Stimulated activated CD4-positive, alpha-beta T cell treated with anti-CD3 and anti-CD28 coated beads, Interleukin-4, amount 100 ng/mL, for 24 hours (primary cell): ENCODE results near the gene PDE10A.
"Not testable (repeated sequence)": the region's sequence is repeated elsewhere in the genome, so short reads cannot be mapped to it uniquely, and the experiment has no call there.

Experiments
- DNase-seq: peaks from one replicate; pipeline ENCODE4 v3.0.0-alpha.2; 2020

Gene PDE10A

GRCh38 chr6:165580136-165580535, 82.9 kb downstream of the PDE10A start:
- DNase-seq, result no peak

DNA sequence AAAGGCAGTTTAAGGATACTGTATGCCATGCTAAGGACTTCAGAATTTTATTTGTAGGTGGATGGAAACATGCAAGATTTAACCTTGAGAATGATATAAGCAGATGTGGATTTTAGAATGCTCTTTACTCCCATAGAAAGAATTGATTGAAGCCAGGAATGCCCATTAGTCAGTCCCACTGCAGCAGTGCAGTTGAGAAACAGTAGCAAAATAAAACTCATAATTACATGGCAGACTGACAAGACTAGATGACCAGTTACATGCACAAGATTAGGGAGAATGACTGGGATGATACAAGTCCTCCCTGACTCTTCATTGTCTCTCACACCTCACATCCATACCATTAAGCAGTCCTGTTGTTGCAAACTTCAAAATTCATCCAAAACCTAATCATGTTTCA, 83.9 kb downstream of the PDE10A start:
- no peak for DNase-seq

- no peak for DNase-seq
These were observed 85.5 kb downstream of the PDE10A start for GRCh38 chr6:165577556-165577955.

GRCh38 chr6:165575158-165575549, 87.9 kb downstream of the PDE10A start:
- no peak for DNase-seq

- no peak for DNase-seq
These were observed 88.6 kb downstream of the PDE10A start for GRCh38 chr6:165574220-165575157.

DNA sequence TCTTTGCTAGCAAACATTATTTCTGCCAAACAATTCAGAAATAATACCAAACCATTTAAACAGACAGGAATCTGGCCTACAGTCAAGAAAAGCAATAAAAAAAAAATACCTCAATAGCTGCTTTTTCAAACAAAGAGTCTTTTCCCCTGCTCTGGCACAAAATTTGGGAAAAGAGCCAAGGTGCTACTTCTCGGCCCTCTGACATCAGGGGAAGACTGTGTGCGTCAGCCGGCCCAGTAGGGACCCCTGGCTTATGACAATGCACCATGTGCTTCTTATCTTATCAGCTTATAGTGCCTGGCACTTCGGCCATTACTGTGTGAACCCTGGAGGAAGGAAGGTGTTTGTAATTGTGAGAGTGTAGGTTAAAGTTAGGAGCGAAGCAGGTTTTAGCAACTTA, 89.4 kb downstream of the PDE10A start:
- DNase-seq, result no peak

DNA sequence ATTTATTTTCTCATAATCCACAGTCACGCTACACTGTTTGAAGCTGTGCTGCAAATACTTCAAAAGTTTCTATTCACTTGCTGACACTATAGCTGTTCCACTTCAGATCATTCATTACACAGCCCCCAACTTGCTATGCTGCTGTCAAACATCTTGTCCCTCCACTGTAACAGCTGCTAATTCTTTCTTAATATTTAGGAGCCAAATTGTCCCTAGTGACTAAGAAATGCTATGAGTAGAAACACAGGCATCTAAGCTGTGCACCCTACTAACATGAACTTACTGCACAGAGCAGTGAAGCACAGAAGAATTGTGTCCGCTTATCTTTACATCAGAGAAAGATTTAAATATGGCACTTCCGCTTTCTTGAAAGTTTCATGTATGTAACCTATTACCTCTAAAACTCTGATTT, 91.3 kb downstream of the PDE10A start:
- DNase-seq, result no peak

GRCh38 chr6:165571068-165571682, 91.9 kb downstream of the PDE10A start:
- no peak for DNase-seq

DNA sequence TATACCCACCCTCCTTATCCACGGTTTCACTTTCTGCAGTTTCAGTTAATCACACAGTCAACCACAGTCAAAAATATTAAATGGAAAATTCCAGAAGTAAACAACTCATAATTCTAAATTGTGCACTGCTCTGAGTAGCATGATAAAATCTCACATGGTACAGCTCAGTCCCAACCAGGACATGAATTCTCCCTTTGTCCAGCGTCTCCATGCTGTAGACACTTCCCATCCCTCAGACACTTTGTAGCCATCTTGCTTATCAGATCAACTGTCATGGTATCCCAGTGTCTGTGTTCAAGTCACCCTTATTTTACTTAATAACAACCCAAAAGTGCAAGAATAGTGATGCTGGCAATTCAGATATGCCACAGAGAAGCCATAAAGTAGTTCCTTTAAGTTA, 94.7 kb downstream of the PDE10A start:
- DNase-seq, result no peak

DNA sequence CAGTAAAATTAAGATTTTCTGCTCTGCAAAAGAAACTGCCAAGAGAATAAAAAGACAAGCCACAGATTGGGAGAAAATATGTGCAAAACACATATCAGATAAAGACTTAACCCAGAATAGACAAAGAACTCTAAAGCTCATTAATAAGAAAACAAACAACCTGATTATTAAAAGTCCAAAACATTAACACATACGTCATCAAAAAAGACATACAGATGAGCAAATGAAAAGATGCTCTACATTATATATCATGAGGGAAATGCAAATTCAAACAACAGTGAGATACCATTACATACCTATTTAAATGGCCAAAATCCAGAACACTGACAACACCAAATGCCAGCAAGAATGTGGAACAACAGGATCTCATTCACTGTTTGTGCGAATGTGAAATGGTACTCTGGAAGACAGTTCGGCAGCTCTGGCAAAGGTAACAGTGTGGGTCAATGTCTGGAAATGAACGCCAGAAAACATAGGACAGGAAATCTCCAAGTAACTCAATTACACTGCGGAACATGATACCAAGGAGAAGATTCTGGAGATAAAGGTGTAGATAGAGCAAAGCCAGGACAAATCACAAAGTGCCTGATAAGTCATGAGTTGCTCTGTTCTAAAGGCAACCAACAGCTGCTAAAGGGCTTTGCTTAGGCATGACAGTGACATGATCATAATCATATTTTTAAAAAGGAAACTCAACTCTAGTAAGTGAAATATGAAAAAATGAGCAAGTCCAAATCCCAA, 96.8 kb downstream of the PDE10A start:
- DNase-seq, result no peak

DNA sequence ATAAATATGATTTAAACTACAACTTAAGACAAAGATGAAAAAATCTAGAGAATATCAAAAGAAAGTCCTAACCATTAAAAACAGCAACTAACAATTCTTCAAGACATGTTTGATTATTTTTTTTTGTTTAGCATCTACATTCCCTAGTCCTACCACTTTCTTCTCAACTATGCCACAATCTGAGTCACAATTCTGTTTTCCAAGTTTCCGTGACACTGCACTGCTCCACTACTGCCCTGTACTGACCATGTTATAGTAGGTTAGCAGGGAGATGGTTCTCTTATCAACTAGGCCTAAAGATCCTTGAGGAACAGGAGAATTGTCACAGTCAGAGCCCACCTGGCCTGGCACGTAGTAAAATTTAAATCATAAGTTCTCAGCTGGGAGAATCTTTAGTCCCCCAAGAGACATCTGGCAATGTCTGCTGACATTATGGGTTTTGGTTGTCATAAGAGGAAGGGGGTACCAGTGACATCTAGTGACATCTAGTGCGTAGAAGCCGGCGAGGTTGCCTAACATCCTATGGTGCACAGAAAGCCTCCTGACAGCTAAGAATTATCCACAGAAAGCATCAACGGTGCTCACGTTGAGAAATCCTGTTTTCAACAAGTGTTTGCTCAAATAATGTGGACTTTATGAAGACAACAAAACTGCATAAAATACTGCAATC, 100.5 kb downstream of the PDE10A start:
- DNase-seq, result no peak

- no peak for DNase-seq
These were observed 103.4 kb downstream of the PDE10A start for GRCh38 chr6:165559632-165560031.

DNA sequence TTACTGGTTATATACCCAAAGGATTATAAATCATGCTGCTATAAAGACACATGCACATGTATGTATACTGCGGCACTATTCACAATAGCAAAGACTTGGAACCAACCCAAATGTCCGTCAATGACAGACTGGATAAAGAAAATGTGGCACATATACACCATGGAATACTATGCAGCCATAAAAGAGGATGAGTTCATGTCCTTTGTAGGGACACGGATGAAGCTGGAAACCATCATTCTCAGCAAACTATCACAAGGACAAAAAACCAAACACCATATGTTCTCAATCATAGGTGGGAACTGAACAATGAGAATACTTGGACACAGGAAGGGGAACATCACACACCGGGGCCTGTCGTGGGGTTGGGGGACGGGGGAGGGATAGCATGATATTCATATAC, 104.9 kb downstream of the PDE10A start:
- DNase-seq, result not testable (repeated sequence)

DNA sequence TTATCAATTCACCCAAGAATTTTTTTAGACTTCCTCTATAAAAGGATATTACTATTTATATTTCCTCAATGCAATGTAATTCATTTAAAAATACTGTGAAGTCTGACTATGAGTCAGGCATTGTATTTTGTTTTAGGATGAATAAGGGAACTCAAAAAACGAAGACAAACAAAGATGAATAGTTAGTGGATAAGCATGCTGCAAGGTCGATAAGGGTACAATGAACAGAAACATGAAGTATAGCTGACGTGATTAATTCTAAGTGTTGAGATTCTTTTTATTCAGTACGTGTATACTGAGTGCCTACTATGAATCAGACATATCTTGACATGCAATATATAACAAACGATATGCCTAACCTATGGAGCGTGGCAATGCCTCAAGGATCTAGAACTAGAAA, 105.4 kb downstream of the PDE10A start:
- DNase-seq, result no peak

- no peak for DNase-seq
These were observed 106.8 kb downstream of the PDE10A start for GRCh38 chr6:165556116-165556843.

GRCh38 chr6:165554644-165555043, 108.4 kb downstream of the PDE10A start:
- not testable (repeated sequence) for DNase-seq

GRCh38 chr6:165552248-165552736, 110.7 kb downstream of the PDE10A start:
- DNase-seq, result no peak

DNA sequence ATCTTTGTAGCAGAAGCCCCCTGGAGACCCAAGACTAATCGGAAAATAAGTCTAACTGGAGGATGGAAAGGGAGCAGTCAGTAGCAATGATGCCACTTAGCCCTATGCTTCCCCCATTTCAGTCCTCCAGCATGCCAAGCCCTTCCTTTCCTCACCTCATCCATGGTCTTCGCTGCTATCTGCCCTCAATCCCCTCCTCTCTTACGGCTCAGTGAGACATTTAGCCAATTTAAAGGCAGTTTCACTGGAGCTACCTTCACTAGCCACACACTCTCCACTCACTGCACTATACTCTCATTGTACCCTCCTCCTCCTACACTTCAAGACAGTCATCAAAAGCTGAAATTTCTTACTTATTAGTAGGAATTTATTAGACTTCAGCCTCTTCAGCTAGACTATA, 111.2 kb downstream of the PDE10A start:
- no peak for DNase-seq

DNA sequence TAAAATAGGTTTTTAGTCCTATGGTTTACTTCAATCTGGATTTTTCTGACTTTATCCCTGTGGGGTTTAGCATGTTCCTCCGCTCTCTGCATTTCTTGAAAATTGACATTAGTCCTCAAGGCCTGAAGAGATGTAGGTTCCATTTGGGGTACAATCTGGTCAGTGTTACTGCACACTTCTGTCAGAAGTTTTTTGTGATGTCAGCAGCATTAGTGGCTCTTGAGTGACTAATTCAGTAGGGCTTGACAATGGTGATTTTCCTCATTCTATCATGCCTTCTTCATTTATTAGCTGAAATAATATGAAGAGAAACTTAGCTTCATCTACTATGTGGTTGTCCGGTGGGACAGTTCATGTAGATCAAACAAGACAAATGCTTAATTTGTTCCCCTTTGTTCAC, 114.6 kb downstream of the PDE10A start:
- no peak for DNase-seq

- DNase-seq, result no peak
These were observed 117.2 kb downstream of the PDE10A start for GRCh38 chr6:165545806-165546205.

DNA sequence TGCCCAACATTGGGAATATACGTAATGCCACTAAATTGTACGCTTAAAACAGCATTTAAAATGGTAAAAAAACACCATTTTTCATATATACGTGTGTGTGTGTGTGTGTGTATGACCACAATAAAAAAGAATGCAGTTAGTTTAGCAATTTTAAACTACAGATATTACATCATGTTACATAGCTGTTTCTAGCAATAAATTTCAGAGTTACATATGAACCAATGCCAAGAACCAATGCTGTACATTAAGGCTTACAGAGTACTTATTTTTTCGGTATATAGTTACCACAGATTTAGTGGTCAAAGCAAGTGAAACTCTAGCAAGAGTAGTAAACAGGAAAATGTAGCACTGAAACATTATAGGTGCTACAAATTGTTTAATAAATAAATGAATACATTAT, 119.3 kb downstream of the PDE10A start:
- DNase-seq, result no peak

- DNase-seq, result no peak
These were observed 126.1 kb downstream of the PDE10A start for GRCh38 chr6:165536911-165537310.
